Epithelial cell of proximal tubule (primary cell): ENCODE measurements around the gene KIF2C. TPM values are rescaled to one million over a fixed set of nuclear protein-coding genes. Genes with fewer than 3 reads are reported as not detected.

Experiments used
- DNase-seq: peaks from one replicate; pipeline ENCODE4 v3.0.0-alpha.2; 2011; ENCODE audit warnings: low read depth
- H3K4me3 ChIP-seq: 2 replicates; pipeline ENCODE4 v1.5.1; 2011; ENCODE audit warnings: low read depth, mild to moderate bottlenecking, low read length
- total RNA-seq: library from RNA; depleted of rRNA; stranded (reverse); fragments of >200 nt; gene quantifications from 2 replicates; pipeline ENCODE4 v1.2.3, GENCODE V29; 2015
- TF ChIP-seq, protein P1 (sequence below): conservative IDR thresholded peaks from 2 replicates; pipeline ENCODE4 v1.5.1; 2012; ENCODE audit warnings: low read depth, mild to moderate bottlenecking, low read length

The KIF2C gene
- total RNA-seq, 1 donor from 2014 or later, result 72.8 TPM

DNA sequence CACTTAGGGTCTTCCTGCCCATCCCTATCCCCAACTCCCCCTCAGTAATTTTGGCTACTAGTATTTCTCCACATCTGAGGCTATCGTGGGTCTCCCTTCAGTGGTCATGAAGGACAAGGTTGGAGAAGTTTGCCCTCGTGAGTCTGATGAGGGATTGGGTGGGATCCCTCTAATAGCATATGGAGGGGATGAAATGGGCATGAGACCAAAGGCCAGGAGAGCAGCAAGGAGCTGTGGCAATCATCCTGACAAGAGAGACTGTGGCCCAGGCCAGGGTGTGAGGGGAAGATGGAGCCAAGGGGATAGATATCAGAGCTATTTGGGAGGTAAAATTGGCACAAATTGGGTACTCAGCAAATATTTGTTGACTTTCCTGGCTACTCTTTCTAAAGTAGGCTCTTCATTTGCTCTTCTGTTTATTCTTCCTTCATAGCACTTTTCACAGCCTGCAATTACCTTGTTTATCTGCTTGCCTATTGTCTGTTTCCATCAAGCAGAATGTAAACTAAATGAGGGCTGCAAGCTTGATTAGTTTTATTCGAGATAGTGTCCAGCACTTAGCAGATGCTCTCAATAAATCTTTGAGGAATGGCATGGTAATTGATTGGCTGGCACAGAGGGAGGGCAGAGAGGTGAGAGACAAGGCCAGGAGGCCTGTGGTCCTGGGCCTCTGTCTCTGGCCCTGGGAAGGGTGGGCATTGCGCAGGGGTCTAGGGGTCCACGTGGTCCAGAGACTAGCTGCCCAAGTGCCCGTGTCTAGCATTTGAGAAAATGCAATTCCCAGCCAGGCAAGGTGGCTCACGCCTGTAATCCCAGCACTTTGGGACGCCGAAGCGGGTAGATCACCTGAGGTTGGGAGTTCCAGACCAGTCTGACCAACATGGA is 59.1 kb downstream of the KIF2C start:
- no peak for DNase-seq
- H3K4me3 ChIP-seq, result no peak overlapping the region
- TF ChIP-seq, protein P1, sequence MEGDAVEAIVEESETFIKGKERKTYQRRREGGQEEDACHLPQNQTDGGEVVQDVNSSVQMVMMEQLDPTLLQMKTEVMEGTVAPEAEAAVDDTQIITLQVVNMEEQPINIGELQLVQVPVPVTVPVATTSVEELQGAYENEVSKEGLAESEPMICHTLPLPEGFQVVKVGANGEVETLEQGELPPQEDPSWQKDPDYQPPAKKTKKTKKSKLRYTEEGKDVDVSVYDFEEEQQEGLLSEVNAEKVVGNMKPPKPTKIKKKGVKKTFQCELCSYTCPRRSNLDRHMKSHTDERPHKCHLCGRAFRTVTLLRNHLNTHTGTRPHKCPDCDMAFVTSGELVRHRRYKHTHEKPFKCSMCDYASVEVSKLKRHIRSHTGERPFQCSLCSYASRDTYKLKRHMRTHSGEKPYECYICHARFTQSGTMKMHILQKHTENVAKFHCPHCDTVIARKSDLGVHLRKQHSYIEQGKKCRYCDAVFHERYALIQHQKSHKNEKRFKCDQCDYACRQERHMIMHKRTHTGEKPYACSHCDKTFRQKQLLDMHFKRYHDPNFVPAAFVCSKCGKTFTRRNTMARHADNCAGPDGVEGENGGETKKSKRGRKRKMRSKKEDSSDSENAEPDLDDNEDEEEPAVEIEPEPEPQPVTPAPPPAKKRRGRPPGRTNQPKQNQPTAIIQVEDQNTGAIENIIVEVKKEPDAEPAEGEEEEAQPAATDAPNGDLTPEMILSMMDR, result no peak

DNA sequence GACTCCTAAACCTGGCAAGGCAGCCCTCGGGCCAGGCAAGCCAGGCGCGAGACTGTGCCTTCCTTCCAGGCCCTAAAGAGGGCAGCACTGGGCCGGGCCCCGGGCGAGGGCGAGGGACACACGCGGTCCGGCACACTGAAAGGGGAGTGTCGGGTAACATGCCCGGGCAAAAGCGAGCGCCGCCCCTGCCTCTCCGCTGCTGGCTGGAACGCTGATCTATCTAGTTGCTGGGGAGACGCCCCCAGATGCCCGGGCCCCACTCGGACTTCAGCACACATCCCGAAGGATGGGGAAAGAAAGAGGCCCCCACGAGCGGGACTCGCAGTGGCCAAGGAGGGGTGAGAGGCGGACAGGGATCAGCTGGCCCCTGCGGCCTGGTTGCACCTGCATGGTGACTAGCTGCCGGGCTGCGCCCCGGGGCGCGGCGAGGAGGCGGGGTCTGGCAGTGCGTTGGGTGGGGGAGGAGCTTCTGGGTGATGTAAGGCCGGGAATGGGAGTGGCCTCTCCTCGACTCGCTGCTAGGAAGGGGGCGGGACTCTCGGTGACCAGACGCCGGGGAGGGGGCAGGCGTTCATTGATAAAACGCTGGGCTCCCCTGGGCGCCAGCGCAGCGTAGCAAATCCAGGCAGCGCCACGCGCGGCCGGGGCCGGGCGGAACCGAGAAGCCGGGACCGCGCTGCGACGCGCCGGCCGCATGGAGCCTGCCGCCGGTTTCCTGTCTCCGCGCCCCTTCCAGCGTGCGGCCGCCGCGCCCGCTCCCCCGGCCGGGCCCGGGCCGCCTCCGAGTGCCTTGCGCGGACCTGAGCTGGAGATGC is 60.3 kb downstream of the KIF2C start, which contains the start of gene PLK3:
TSS of gene PLK3 (plus strand) at position 608 of the 815 bp plus-strand sequence. CDS start at position 695, 87 bp downstream.
- TF ChIP-seq, protein P1, result peak; percentile 84
- H3K4me3 ChIP-seq, result peak within 1 kb of the TSS; percentile 93
- peak; percentile 68 for DNase-seq

DNA sequence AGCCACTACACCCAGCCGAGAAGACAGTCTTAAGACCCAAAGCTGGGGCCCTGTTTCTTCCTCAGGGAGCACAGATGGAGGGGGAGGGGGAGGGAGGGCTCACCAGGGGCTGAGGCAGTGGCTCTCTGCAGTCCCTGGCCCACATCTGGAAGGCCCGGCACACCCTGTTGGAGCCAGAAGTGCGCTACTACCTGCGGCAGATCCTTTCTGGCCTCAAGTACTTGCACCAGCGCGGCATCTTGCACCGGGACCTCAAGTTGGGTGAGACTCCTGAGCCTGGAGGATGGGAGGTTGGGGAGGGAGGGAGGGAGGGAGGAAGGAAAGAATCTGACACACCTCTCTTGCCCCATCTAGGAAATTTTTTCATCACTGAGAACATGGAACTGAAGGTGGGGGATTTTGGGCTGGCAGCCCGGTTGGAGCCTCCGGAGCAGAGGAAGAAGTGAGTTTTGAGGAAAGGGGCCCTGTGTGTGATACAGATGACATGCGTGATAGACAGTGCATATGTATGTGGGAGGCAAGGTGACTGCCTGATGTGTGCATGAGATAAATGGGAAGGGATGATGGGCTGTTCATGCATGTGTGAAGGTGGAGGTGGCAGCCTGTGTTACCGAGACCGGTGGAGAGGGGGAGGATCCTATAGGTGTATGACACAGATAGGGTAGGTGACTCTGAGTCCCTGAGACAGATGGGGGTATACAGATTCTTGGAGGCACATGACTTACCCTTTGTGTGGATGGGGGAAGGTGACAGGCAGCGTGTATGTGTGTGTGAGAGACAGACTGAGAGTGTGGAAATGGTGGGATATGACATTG is 62.1 kb downstream of the KIF2C start:
- no peak for DNase-seq

DNA sequence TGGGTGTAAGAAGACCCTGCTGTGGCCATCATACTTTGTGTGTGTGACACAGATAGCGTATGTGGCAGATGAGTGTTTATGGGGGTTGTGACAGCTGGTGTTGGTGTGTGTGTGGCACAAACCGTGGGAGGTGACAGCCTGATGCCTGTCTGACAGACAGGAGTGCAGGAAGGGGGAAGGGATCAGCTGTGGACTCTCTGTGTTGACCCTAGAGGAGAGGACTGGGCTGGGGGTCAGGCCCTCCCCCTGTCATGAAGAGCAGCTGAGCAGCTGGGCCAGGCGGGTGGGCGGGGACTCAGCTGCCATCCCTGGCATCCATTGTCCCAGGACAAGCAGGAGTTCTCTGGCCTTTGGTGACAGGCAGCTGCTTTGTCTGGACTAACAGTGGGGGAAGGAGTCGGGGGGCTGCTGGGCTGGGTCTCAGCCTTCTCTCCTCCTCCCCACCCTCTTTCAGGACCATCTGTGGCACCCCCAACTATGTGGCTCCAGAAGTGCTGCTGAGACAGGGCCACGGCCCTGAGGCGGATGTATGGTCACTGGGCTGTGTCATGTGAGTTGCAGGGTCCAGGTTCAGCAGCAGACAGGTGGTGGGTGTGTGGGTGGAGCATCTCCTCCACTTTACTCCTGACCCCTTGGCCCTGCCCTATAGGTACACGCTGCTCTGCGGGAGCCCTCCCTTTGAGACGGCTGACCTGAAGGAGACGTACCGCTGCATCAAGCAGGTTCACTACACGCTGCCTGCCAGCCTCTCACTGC is 62.8 kb downstream of the KIF2C start:
- H3K4me3 ChIP-seq, result peak overlapping the region; percentile 93
- no peak for DNase-seq
- TF ChIP-seq, protein P1, result no peak

More for the DNA sequence above, 62.1 kb downstream of the KIF2C start:
- peak overlapping the region; percentile 93 for H3K4me3 ChIP-seq
- TF ChIP-seq, protein P1, result no peak

DNA sequence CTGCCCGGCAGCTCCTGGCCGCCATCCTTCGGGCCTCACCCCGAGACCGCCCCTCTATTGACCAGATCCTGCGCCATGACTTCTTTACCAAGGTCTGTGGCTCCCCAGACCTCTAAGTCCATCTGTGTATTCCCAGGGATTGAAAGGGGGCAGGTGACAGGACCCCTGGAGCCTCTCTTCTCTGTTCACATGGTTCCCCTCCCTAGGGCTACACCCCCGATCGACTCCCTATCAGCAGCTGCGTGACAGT is 63.4 kb downstream of the KIF2C start:
- peak overlapping the region; percentile 93 for H3K4me3 ChIP-seq
- TF ChIP-seq, protein P1, result no peak
- DNase-seq, result no peak
